NCI-H2107 (cell line): ENCODE results near the gene KLC1.
A peak's percentile ranks its signal among the peaks of the same experiment; 100 is the strongest.
"Not testable (repeated sequence)": the region's sequence is repeated elsewhere in the genome, so short reads cannot be mapped to it uniquely, and the experiment has no call there.

ENCODE experiments used
- DNase-seq: peaks from one replicate; lab custom pipeline; 2025; lab: John Stamatoyannopoulos, UW

KLC1 gene

DNA sequence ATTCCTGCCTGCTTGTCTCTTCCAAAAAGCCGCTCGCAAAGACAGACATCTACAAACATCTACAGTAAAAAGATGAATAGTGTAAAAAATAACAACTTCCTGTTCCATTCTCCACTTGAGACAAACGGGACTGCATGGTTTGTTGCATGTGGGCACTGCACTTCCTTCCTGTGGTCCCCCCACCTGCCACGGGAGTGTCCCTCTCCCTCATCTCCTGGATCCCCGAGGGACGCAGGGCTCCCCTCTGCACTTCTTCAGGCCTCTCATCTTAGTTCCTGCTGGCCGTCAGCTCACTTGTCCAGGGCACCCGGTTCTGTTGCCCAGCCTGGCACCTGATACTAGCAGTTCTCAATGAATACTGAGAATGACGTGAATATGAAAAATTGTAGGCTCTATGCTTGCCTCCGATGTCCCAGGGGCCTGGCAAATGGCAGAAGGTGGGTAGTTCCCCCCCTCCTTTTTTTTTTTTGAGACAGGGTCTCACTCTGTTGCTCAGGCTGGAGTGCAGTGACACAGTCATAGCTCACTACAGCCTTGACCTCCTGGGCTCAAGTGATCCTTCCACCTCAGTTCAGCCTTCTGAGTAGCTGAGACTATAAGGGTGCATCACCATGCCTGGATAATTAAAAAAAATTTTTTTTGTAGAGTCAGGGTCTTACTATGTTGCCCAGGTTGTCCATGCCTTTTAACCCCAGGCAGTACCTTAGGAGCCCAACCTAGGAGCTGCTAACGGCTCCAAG lies 3.5 kb upstream of the KLC1 start:
- DNase-seq = no peak

DNA sequence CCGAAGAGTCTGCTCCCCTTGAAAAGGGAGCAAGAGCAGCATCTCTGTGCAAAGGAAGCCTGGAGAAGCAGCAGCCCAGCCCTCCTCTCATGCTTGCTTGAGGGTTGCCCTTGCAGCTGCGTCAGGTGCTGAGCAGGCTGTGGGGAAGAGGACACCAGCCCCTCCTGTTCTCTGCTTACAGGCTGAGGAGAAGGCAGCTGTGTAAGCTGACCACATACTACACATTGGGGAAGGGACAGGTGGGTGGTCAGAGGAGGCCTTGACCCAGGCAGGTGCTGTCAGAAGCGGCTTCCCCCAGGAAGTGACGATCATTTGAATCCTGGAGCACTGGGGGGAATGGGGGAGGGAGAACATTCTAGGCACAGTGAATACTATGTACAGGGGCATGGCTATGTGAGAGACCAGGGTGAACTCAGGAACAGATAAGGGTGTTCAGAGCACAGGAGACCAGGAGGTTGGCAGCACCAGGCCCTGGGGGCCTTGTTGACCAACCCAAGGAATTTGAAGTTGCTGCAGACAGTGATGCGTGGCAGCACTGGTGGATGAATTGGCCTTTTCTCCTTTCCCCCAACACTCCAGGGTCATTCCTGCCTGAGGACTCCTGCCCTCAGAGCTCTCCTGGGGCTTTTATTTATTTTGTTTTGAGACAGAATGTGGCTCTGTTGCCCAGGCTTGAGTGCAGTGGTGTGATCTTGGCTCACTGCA lies 2.7 kb upstream of the KLC1 start:
- peak; percentile 39 for DNase-seq

DNA sequence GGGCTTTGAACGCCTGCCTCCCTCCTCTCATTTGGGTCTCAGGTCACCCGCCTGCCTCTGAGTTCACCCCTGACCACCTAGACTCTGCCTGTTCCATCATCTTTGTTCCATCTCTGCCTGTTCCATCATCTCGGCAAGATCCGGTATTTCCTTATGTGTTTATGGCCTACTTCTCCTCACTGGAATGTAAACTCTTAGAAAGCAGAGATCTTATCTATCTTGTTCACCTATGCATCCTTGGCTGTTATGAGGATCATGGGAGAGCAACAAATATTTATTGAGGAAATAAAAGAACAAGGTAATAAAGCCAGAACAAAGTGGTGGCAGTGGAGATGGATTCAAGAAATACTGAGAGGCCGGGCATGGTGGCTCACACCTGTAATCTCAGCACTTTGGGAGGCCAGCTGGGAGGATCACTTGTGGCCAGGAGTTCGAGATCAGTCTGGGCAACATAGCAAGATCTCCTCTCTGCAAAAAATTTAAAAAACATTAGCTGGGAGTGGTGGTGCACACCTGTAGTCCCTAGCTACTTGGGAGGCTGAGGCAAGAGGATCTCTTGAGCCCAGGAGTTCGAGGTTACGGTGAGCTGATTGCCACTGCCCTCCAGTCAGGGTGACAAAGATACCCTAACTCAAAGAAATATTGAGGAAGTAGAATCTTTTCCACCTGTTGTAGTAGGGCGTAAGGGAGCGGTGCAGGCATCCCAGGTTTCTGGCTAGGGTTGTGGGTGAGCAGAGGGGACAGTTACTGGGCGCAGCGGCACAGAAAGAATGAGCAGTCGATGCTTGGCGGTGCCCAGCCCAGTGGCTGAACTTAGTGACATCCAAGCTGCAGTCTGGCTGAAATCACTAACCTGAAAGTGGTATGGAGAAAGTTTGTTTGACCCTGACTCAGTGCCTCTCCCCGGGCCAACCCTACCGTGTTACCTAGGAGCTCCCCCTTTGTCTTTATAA lies 1.7 kb upstream of the KLC1 start:
- DNase-seq = no peak

DNA sequence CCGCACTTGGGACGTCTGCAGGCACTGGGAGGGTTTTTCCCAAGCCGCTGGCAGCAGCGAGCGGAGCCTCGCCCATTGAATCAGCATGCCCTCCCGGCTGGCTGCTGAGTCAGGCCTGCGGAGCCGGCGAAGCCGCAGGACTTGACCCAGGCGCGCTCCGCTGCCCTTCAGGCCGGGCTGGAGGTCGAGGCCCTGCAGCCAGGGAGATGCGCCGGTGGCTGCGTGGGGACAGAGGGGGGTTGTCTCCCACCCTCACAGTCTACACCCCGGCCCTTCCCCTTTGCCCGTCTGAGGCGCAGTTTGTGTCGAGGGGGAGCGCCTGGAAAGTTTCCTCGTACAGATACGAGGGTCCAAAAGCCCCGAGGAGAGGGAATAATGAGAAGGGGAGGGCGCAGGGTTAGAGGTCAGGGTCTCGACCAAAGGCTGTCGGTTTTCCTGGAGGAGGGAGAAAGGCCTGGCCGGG lies 759 bp upstream of the KLC1 start:
- DNase-seq = no peak

DNA sequence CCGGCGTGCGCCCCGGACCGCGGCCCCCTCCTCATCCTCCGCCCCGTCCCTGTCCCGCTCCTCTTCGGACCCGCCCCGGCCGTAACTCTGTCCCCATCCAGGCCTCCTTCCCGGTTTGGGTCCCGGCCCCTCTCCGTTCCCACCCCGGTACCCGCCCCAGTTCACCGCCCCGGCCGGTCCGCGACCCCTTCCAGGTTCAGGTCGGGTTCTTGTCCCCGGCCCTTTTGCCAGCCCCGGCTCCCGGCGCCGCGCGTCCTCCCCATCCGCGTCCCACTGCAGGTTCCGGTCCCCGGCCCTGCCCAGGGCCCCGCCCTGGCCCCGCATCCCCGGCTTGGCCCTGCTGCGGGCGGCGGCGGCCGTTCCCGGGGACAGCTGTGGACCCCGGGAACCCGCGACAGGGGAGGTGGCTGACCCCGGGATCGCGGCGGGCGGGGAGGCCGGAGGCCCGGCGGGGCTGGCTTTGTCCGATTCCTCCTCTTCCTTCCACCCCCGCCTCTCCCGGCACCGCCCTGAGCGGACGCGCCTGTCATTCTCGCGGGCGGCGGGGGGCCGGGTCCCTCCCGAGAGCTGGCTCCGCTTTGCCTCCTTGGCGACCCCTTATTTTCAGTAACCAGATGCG lies 601 bp downstream of the KLC1 start:
- DNase-seq = no peak

DNA sequence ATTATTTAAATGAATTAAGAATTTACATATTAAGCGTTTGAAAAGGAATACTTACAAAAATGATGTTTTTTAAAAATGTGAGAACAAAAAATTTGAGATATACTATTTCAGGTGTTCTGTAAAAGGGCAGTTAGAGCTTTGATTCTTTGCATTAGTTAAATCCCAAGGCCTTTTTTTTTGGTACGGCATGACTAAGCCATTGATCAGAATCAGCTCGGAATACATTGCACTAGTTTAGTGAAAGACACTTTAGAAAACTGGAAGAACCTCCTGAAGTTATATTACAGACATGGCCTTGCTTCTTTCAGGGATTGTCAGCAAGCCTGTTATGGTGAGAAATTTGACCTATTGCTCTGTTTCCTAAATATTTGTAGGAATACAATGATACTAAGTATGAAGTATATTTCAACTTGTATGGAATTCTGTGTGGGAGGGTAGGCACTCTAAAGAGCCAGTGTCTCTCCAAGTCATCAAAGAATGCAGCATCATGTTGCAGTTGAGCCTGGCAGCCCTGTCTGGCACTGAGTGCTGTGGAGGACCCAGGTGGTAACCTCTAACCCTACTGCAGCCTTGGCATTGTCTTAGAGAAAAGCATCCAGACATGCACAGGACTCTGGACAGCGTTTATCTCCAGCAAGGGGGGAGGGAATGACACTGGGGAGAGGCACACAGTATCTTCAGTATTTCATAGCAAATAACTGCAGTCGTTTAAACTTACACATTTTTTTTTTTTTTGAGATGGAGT lies 1.5 kb downstream of the KLC1 start:
- no peak for DNase-seq

DNA sequence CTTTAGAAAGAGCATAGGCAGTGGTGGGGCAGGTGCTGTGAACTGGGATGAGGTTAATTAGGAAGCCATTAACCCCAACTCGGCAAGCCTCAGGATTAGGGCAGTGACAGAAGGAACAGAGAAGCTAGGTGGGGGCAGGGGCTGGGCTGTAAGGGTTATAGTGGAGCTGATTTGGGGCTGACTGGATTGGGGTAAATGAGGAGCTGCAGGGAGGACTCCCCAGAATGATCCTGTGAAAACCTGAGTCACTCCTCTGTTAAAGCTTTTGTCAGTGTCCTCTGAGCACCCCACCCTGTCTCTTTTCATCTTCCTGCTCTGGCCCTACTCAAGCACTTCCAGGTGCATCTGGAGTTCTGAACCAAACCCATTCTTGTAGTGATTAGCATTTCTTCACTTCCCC lies 4.4 kb downstream of the KLC1 start:
- DNase-seq = no peak

DNA sequence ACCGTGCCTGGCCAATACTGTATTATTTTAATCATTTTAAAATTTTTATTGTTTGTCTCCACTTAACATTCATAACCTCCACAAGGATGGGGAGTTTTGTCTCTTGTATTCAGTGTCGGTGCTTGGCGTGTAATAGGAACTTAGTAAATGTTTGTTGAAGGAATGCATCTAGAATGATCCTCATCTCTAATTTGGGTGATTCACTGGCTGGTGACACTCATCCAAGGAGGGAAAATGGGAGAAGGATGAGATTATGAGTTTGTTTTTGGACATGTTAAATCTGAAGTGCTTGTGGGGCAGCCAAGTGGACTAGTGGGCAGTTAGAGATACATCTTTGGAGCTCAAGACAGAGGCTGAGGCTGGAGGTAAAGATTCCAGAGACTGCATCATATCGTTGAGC lies 5.1 kb downstream of the KLC1 start:
- DNase-seq = no peak

DNA sequence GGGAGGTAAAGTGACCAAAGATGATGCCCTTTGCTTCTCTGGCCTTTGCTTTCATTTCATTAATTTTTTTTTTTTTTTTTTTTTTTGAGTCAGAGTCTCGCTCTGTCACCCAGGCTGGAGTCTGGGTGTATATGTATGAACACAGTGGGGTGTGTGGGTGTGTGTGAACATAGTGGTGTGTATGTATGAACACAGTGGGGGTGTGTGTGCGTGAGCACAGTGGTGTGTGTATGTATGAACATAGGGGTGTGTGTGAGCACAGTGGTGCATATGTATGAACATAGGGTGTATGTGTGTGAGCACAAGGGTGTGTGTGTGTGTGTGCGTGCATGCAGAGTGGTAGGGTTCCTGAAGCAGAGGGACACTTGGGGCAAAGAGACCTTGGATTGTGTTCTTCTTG lies 9.6 kb downstream of the KLC1 start:
- DNase-seq = no peak

DNA sequence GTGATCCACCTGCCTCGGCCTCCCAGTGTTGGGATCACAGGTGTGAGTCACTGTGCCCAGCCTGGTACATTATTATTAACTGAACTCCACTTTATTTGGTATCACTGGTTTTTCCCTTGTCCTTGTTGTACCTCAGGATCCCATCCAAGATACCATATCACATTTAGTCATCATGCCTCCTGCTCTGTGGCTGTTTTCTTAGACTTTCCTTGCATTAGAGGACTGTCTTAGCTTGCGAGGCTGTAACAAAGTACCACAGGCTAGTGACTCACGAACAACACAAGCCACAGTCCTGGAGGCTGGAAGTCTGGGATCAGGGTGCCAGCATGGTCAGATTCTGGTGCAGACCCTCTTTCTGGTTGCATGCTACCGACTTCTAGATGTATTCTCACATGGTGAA lies 12.2 kb downstream of the KLC1 start:
- DNase-seq = no peak

DNA sequence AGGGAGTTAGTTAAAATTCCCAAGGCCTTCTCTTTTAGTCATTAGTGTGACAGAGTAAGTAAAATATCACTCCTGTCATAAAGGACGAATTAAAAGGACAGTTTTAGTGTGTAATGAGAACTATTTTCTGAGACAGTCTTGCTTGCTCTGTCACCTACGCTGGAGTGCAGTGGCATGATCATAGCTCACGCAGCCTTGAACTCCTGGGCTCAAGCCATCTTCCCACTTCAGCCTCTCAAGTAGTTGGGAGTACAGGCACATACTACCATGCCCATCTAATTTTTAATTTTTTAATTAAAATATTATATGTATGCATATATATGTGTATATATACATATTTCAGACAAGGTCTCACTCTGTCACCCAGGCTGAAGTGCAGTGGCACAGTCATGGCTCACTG lies 17.2 kb downstream of the KLC1 start:
- no peak for DNase-seq

DNA sequence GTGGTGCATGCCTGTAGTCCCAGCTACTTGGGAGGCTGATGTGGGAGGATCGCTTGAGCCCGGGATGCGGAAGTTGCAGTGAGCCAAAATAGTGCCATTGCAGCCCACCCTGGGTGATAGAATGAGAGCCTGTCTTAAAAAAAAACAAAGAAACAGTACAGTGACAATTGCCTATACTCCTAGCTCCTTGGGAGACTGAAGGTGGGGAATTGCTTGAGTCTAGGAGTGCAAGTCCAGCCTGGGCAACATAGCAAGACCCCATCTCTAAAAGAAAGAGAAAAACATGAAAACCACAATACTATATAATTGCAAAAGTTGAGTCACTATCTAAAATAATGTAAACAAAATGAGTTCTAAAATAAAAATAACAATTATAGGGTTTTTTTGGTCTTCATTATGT lies 20.0 kb downstream of the KLC1 start:
- DNase-seq = no peak

DNA sequence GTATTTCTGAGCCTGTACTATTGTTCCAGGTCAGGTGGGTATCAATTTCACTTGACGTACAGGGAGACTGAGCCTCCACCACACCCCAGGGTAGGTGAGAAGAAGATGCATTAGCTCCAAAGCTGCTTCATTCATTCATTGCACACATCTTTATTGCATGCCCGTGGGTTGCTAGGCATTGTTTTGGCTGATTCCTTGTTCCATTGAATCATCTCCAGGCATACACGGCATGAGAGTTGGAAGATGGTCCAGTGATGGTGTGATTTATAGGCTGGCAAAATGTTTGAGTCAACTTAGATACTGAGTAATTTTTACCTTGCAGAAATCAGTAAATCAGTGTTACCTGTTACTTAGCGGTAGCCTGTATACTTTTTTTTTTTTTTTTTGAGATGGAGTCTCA lies 21.2 kb downstream of the KLC1 start:
- no peak for DNase-seq

DNA sequence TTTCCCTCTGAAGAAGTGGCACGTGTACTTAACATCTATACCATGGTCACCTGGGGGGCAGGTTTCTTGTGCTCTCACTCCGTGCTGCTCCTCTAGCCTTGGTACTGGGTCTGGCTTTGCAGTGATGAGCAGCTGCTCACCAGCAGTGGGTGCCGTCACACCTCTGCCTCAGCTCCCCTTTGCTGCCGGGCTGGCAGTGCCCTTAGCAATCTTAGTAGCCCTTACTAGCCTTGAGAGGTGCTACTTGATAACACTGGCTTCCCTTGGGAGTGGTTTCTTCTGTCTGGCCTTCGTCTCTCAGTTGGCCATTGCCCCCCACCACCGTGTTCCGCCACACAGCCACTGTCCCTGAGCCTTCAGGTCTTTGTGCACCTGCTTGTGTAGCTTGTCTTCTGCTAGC lies 22.6 kb downstream of the KLC1 start:
- no peak for DNase-seq

DNA sequence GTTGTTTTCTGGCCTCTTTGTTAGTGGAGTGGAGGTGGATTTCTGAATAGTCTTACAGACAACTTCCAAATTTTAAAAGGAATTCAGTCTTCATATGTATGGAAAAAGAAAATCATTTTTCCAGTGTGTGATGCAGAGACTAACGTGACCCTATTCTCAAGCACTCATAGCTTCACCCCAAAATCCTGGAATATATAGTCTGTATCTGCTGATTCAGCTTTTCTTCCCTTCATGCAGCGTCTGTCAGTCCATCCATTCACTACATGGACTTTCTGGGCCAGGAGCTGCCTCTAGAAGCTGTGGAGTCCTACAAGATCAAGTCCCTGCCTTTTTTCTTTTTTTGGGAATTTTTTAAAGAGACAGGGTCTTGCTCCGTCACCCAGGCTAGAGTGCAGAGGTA lies 23.8 kb downstream of the KLC1 start:
- DNase-seq = no peak

DNA sequence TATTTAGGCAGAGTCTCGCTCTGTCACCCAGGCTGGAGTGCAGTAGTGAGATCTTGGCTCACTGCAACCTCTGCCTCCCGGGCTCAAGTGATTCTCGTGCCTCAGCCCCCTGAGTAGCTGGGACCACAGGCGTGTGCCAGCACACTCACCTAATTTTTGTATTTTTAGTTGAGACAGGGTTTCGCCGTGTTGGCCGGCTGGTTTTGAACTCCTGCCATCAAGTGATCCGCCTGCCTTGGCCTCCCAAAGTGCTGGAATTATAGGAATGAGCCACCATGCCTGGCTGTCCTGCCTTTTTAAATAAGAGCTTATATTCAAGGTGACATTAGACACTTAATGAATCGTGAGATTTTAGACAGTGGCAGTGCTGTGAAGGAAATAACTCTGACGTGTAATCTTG lies 24.3 kb downstream of the KLC1 start:
- not testable (repeated sequence) for DNase-seq

DNA sequence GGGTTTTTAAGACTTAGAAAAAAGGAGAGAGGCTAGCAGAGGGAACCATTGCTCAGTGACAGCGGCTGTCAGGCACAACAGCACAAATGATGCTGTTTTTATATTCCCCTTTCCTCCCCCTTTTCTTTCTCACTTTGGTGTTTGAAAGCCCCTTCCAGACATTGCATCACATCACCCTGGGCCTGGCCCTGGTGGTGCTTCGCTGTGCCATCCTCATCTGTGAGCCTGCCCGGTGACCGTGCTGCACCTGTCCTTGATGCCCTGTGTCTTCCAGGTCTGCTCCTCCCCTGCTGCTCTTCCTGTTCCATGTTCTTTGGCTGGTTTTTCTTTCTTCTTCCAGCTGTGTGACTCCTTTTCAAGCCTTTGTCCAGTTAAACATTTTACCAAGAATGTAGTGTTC lies 24.8 kb downstream of the KLC1 start:
- no peak for DNase-seq

DNA sequence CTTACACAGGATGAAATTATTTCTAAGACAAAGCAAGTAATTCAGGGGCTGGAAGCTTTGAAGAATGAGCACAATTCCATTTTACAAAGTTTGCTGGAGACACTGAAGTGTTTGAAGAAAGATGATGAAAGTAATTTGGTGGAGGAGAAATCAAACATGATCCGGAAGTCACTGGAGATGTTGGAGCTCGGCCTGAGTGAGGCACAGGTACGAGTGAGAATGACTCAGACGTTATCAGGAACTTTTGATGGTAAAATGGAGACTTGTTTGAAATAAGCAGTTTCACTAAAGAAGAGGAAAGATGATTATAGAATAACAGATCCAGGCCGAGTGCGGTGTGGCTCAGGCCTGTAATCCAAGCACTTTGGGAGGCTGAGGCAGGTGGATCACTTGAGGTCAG lies 25.6 kb downstream of the KLC1 start:
- DNase-seq = no peak

DNA sequence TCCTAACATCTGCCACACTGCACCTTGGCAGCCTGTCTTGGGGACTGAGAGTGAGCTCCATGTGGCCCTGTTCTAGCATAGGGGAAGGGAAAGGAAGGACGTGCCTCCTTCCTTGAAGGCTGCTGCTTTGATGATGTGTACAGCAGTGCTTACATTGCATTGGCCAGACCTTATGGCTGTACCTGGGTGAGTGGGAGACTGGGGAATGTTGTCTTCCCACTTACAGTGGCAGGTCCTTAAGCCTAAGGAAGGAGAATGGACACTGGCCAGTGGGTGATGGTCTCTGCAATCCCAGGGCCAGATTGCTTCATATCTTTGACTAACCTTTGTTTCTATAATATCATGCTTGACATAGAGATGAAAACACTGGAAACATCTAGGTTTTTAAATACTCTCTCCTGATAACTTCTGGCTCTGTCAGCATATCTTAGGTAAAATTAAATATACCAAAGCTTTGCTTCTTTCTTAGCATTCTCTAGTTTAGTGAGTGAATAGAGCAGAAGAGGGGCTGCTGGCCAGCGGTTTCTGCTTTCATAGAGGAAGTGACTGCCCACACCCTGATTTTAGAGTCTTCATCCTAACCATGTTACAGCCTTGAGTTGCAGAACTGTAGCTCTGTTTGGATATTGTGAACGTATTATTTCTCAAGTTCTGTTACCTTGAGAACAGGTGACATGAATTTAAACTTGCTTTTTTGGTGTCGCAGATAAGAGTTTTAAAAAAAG lies 27.2 kb downstream of the KLC1 start:
- DNase-seq = no peak

DNA sequence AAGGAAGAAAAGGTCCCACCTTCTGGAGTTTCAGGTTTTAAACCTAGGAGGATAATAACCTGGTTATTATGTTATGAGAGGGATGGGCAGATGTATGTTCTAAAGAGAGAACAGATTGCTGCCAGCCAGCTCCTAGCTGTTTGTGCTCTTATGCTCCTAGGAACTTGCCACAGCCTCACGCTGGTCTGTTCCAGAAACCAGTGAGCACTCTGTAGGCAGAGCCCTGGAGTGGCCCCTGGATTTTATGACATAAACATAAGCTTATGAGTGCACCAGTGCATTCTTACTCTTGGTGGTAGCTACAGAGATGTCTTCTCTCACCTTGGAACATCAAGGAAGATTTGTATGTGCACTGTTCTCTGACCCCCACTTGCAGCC lies 27.7 kb downstream of the KLC1 start:
- no peak for DNase-seq

DNA sequence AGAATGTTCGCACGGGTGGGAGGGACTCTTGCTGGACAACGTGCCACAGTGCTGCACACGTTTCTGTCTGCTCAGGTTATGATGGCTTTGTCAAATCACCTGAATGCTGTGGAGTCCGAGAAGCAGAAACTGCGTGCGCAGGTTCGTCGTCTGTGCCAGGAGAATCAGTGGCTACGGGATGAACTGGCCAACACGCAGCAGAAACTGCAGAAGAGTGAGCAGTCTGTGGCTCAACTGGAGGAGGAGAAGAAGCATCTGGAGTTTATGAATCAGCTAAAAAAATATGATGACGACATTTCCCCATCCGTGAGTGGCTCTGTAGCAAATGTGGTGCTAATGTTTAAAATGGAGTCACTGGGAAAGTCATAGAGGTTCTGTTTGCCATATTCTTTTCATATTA lies 28.5 kb downstream of the KLC1 start:
- no peak for DNase-seq
